LoVo (cell line): Measurements from ENCODE around the gene SAFB.
"Not testable (repeated sequence)": the region's sequence is repeated elsewhere in the genome, so short reads cannot be mapped to it uniquely, and the experiment has no call there.

Experiments
- DNase-seq: peaks from one replicate; pipeline ENCODE4 v3.0.0-alpha.2; 2016; ENCODE audit warnings: low spot score

SAFB gene

DNA sequence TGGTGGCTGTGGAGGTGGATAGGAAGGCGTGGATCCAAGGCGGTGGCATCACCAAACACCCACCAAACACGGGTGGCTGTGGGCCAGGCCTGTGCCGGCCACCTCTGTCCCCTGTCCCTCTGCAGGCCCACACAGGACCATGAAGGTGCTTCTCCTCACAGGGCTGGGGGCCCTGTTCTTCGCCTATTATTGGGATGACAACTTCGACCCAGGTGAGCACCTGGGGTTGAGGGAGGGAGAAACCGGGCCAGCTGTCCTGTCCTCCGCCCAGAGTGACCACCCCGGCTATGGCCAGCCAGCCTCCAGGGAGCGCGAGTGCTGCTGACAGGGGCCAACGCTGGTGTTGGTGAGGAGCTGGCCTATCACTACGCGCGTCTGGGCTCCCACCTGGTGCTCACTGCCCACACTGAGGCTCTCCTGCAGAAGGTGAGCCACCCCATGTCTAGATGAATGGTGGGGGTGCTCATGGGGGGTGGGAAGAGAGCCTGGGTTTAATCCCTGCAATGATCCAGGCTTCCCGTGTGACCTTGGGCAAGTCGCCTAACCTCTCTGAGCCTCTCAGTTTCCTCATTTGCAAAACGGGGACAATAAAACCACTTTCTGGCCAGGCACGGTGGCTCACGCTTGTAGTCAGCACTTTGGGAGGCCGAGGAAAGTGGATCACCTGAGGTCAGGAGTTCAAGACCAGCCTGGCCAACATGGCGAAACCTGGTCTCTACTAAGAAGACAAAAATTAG lies 62.0 kb downstream of the SAFB start:
- no peak for DNase-seq

DNA sequence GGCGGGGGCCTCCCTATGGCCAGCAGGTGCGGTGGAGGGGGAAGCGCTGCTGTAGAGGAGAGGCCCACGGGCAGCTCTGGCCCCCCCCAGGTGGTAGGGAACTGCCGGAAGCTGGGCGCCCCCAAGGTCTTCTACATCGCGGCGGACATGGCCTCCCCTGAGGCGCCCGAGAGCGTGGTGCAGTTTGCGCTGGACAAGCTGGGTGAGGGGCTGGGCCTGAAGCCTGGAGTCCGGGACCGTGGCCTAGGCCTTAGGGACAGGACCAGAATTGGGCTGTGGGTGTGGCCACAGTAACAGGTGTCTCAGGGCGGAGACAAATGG lies 63.4 kb downstream of the SAFB start:
- no peak for DNase-seq

DNA sequence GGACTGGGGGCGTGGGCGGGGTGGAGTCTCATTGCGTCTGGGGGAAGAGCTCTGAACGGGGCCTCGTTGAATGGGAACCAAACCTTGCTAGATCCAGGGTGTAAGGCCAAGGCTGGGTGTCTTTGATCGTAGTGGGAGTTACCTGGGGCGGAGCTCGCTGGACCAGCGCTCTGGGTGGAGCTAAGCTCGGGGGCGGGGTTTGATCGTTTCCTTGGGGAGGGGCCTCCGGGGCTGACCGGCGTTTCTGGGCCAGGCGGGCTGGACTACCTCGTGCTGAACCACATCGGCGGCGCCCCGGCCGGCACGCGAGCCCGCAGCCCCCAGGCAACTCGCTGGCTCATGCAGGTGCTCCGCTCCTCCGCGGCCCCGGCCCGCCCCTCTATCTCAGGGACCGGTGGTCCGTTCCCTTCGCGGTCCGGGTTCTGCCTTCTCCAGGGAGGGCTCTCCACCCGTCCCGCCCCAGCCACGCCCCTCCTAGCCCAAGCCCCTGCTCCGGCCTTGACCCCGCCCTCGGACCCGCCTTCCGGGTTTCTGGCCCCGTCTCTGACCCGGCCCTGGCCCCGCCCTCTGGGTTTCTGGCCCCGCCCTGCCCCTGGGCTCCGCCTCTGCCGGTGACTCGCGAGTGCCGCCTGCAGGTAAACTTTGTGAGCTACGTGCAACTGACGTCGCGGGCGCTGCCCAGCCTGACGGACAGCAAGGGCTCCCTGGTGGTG lies 63.9 kb downstream of the SAFB start:
- peak; percentile 95 for DNase-seq

DNA sequence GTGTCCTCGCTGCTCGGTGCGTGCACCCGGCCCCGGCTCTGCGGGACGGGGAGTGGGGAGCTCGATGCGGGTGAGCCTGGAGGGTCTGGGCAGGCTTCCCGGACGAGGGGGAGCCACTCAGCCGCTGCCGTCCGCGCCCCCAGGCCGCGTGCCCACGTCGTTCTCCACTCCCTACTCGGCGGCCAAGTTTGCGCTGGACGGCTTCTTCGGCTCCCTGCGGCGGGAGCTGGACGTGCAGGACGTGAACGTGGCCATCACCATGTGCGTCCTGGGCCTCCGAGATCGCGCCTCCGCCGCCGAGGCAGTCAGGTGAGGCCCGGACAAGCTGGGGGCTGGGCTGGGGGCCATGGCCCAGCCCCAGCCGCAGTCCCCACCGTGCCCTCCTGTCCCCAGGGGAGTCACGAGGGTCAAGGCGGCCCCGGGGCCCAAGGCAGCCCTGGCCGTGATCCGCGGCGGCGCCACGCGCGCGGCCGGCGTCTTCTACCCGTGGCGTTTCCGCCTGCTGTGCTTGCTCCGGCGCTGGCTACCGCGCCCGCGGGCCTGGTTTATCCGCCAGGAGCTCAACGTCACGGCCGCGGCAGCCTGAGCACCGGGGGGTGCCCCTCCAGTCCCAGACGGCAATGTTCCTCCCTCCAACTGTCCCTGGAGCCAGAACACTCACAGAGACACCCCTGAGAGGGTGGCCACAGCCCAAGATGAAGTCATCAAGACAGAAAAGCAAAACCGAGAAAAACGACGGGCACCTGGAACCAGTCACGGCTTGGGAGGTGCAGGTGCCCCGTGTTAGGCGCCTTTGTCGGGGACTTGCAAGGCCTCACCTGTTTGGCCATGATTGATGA lies 64.7 kb downstream of the SAFB start:
- no peak for DNase-seq

DNA sequence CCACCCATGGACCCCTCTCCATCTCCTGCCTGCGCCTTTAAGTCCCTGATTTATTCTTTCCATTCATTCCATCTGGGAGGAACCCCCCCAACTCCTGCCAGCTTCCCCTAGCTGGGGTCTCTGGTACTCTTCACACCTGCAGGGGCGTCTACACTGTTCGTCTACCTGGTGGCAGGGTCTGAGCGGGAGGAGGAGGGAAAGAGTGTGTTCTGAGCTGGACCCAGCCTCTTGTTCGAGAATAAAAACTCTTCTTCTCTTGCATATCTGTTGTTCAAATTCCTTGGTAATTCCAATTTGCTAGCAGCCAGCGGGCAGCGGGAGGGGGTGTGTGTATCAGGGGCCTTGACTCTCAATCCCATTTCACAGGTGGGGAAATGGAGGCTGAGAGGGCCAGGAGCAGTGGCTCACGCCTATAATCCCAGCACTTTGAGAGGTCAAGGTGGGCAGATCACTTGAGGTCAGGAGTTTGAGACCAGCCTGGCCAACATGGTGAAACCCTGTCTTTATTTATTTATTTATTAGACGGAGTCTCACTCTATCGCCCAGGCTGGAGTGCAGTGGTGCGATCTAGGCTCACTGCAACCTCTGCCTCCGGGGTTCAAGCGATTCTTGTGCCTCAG lies 65.5 kb downstream of the SAFB start:
- not testable (repeated sequence) for DNase-seq

DNA sequence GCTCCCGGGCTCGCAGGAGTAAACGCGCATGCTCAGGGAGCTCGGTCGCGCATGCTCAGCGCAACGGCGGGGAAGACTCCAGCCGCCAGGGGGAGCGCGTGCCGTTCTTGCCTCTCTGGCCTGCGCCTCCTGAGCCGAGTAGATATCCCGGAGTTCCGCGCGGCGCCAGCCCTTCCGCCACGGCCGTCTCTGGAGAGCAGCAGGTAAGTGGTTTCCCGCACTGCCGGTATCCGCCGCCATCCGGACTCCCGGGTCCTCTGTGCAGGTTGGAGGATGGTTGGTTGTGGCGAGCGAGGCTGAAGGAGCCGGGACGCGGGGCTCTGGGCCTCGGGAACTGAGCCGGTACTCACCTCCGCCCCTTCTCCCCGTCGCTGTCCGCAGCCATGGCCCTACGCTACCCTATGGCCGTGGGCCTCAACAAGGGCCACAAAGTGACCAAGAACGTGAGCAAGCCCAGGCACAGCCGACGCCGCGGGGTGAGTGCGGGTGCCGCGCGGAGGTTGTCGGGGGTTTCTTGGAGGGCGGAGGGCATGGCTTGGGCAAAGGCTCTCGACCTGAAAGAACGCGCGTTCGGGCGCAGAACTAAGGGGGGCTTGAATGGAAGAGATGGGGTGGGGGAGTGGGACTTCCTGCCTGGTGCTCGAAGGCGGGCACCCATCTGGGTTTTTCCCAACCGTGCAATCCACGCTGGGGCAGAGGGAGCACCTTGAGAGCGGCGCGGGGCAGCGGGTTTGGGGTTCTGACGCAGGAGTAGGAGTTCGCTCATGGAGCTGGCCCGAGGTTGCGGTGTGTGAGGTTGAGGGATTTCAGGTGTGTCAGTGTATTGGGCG lies 67.5 kb downstream of the SAFB start, which contains the start of gene RPL36:
Gene RPL36 (plus strand): TSS at position 171 of the 830 bp plus-strand sequence. CDS start 213 bp downstream, at position 384.
- peak; percentile 97 for DNase-seq

DNA sequence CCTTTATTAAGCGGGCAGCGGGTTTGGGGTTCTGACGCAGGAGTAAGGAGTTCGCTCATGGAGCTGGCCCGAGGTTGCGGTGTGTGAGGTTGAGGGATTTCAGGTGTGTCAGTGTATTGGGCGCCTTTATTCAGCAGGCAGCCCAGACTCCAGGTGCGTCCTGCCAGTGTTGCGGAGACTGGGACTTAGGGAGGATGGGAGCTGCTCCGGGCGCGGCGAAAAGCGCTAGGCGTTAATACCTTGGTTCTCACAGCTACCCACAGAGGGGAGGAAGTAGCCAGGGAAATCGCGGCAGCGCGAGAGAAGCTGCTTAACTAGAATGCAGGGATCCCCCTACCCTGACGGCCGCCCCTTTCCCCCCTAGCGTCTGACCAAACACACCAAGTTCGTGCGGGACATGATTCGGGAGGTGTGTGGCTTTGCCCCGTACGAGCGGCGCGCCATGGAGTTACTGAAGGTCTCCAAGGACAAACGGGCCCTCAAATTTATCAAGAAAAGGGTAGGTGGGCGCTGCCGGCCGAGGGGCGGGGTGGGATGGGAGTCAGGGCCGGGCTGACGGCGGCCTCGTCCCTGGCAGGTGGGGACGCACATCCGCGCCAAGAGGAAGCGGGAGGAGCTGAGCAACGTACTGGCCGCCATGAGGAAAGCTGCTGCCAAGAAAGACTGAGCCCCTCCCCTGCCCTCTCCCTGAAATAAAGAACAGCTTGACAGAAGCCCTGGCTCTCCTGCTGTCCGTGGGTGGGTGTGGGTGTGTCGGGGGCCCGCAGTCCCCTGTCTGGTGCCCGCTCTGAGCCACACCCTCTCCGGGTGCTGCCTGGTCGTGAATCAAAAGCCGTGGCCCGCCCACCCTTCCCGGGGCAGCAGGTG lies 68.3 kb downstream of the SAFB start:
- DNase-seq = peak; percentile 40

DNA sequence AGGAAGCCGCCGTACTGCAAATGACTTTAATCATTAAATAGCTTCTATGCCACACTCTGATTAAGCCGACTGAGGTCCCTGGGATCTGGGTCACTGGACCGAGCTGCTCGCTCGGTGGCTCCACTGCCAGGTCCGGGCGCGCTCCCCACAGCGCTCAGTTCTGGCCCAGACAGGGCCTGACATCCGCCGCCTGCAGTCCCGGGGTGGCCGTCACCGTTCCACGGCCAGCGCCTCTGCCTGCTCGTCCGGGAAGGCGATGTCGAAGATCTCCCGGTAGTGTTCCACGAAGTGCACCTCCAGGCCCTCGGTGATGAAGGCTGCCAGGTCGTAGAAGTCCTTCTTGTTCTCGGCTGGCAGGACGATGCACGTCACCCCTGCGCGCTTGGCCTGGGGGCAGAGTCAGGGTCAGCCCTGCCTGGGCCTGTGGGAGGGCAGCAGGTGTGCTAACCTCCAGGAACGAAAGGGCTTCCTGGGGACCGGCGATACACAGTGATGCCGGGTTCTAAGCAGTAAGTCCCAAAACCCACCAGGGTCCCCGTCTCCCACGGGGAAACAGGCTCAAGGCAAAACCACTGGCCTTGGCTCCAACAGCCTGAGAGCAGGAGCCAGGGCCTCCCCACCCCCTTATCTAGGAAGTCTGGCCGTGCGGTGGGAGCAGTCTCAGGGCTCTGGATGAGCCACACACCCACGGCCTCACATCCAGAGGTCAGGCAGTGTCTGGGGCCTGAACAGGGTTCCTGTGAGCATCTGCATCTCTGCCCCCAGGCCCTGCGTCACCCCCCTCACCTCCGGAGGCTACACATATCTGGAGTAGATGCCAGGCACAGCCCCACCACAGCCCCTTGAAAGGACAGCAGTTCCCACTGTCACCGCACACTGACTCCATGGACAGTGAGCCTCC lies 69.2 kb downstream of the SAFB start:
- no peak for DNase-seq

DNA sequence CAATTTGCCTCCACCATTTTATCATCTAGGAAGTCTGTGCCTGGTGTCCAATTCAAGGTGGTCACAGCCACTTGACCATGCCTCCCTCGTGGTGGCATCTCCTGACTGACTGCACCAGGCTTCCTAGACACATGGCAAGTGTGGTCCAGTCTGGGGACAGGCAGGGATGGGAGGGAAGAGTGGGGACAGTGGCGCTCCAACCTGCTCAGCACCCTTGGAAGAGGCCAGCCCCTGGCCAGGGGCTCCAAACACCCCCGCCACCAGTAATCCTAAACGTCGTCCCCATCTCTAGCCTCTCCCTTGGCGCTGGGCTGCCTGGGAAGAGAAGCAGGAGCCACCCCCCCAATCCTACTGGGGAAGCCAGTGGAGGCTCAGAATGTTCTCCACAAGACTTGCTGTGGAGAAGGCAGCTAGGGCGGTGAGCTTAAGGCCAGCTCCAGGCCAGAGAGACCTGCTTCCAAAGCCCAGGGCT lies 69.9 kb downstream of the SAFB start:
- DNase-seq = no peak

DNA sequence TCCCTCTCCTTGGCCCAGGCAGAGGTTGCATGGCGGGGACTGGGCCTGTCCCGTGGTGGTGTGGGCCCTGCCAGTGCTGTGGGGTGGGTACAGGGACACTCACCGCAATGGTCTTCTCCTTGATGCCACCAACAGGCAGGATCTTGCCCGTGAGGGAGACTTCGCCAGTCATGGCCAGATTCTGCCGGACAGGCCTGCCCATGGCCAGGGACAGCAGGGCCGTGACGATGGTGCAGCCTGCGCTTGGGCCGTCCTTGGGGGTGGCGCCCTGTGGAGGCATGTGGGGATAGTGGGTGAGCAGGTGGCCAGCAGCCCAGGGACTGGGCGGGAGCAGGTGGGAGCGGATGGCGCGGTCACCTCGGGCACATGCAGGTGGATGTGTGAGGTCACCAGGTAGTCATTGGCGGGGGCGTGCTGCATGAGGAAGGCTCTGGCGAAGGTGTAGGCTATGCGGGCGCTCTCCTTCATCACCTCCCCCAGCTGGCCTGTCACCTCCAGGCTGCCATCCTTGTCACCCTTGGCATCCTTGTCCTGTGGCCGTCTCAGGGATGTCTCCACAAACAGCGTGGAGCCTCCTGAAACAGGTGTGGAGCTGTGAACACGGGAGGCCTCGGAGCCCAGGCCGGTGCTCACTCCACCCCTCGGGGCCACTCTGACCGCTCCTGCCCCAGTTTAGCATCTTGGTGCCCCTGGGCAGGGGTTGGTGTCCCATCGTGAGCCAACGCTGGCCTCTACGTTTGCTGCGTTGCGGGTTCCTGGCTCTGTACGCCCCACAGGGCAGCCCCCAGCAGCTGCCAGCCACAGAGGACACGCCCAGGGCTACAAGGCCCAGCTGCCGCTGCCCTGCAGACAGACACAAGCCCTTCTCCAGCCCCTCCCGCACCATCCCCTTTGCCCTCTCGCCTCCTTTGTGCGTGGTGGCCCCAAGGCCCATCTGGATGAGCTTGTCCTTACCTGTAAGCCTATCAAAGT lies 70.6 kb downstream of the SAFB start:
- DNase-seq = no peak

DNA sequence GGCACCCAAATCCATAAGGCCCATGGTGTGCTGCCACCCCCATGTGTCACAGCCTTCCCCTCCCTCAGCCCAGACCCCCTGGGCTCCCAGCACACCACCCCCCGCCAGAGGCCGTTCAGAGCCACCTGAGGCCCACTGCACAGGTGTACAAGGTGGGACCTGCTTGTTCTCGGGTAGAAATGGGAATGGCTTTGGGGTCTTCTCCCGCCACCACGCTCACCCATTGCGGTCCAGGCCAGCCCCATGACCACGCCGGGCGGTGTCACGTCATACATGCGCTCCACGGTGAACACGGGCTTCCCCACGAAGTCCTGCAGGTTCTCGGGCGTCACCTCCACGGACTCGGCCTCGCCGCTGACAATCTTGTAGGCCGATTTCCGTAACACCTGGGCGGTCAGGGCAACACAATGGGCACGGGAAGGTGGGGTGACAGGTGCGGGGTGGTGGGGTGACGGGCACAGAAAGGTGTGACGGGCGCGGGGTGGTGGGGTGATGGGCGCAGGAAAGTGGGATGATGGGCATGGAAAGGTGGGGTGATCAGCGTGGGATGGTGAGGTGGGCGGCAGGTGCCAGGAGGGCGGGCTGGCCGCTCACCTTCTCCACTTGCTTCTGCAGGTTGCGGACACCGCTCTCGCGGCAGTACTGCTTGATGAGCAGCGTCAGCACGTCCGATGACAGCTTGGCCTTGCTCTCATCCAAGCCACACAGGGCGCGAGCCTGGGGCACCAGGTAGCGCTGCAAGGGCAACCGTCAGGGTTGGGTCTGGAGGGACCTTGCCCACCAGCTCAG lies 71.5 kb downstream of the SAFB start:
- DNase-seq = no peak

DNA sequence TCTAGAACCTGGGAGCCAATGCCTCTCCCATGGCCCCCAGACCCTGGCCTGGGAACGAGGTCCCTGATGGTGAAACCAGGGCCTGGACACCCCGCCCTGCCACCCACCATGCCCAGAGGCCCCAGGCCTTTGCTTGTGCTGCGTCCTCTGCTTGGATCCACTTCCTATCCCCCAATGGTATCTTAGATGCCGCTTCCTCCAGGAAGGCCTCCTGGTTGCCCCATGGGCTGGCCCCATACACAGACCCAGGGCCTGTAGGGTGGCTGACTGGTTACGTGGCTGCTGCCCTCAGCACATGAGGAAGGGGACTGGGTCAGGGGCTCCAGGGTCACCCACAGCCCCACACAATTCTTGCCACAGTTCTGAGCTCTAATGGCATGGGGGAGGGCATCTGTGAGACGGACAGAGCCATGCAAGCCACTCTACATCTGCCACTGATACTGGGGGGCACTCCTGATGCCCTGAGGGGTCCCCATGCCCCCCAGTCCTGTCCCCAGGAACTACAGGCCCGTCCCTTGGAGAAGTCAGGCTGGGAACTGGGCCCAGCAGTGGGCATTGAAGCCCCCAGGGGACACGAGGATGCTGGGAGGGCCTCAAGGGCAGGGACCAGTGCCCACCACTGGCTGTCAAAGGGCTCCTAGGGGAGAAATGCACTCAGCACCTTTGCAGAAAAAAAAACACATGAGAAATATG lies 72.2 kb downstream of the SAFB start:
- no peak for DNase-seq

DNA sequence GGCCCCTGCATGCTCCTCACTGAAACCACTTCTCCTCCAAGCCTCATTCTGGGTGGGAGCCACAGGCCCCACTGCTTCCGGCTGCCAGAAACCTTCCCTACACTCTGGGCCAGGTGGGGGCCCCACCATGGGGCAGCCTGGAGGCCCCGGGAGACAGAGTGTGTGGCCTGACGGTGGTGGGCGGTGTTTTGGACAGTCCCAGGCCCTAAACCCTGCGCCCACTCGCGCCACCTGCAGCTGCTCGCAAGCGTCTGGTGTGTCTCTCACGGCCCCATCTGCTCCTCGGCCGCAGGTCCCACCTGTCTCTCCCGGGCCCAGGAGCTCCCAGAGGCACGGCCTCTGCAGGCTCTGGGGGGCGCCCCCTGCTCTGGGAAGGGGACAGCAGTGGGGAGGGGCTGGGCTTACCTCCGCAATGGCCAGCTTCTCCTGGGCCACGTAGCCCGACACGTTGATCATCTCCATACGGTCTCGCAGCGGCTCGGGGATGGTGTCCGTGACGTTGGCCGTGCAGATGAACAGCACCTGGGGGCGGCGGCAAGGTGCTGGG lies 72.8 kb downstream of the SAFB start:
- no peak for DNase-seq

DNA sequence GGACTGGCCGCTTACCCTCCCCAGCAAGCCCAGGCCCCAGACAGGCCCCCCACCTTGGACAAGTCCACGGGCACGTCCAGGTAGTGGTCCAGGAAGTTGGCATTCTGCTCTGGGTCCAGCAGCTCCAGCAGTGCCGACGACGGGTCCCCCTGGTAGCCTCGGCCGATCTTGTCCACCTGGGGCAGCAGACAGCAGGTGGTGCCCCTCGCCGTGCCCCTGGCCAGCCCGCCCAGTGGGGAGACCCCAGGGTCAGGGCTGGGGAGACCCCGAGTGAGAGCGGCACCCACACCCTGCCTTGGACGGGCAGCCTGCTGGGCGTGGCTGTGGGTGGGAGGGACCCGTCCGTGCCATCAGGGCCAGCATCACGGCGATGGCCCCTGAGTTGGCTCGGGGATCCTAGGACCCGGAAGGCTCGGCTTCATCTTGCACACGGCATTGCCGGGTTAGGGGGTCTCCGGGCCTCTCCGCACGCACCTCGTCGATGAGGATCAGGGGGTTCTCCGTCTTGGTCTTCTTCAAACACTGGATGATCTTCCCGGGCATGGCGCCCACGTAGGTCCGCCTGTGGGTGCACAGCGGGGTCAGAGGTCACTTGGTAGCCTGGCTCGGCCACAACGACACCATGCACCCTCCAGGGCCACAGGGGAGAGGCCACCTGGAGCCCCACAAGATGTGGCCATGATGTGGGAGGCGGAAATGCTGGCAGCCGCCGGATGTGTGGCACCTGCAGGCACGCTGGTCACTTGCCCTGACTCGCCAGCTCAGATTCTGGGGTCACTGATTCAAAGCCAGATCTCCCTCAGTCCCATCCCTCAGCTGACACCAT lies 73.5 kb downstream of the SAFB start:
- no peak for DNase-seq
